ENCODE measurements around the gene TSHZ1.
"Not testable (repeated sequence)": the region's sequence is repeated elsewhere in the genome, so short reads cannot be mapped to it uniquely, and the experiment has no call there.

- not testable (repeated sequence) for TF ChIP-seq TARDBP (IDR thresholded peaks at IDR 0.05); FOXA1 (IDR thresholded peaks at IDR 0.05); SP1 (IDR thresholded peaks at IDR 0.05); ELF4 (IDR thresholded peaks at IDR 0.05); FOXM1 (IDR thresholded peaks at IDR 0.05; ENCODE audit: borderline replicate concordance); PKNOX1 (IDR thresholded peaks at IDR 0.05); L3MBTL2 (conservative IDR thresholded peaks at IDR 0.05); SUZ12 (IDR thresholded peaks at IDR 0.05); CTBP1 (IDR thresholded peaks at IDR 0.05; ENCODE audit: borderline replicate concordance); NFRKB (IDR thresholded peaks at IDR 0.05); ARNT (IDR thresholded peaks at IDR 0.05); HDGF (IDR thresholded peaks at IDR 0.05; ENCODE audit: borderline replicate concordance); BHLHE40 (IDR thresholded peaks at IDR 0.05; ENCODE audit: borderline replicate concordance); FOXK2 (IDR thresholded peaks at IDR 0.05)
Observed at GRCh38 chr18:75329753-75330152, 119.2 kb downstream of the TSHZ1 start.

All from HEK293T (cell line).